ENCODE results near the gene PAXX. TPM values are rescaled to one million over a fixed set of nuclear protein-coding genes. Genes with fewer than 3 reads are reported as not detected.

The PAXX gene
- total and polyA plus RNA-seq, 9 of the 15 experiments (the other 6 are each of a cell fraction or from before 2014, with no cell fraction given) = 1.2 to 175 (median 38.5) TPM

GRCh38 chr9:136991993-136992818, at the start of gene PAXX (continued):
- TF ChIP-seq ZNF609 (CRISPR knock-in tag; IDR thresholded peaks at IDR 0.05; ENCODE audit: borderline replicate concordance) (0 out of 2 replicates have a peak, but pooled peaks have one; percentile 31), ZFX (CRISPR knock-in tag; IDR thresholded peaks at IDR 0.05) (peak; percentile 84), MXI1 (IDR thresholded peaks at IDR 0.05; ENCODE audit: low read depth, low read length) (peak; percentile 81; the same call in 1 of the 2 replicates), ILF3 (IDR thresholded peaks at IDR 0.05; ENCODE audit: borderline replicate concordance) (no peak), TARDBP (IDR thresholded peaks at IDR 0.05) (peak; percentile 86), ZNF121 (CRISPR knock-in tag; conservative IDR thresholded peaks at IDR 0.05) (no peak), GATAD2B (IDR thresholded peaks at IDR 0.05; ENCODE audit: borderline replicate concordance) (peak; percentile 89), ZC3H11A (IDR thresholded peaks at IDR 0.05; ENCODE audit: low read depth, low read length) (no peak), ZBTB9 (CRISPR knock-in tag; IDR thresholded peaks at IDR 0.05) (peak; percentile 34; the same call in 1 of the 2 replicates), RHOXF2B (CRISPR knock-in tag; conservative IDR thresholded peaks at IDR 0.05) (no peak), GABPA (tag; conservative IDR thresholded peaks at IDR 0.05; ENCODE audit: low read depth) (peak; percentile 41; the same call in 1 of the 2 replicates), MXD1 (CRISPR knock-in tag; IDR thresholded peaks at IDR 0.05; ENCODE audit: borderline replicate concordance, poor library complexity, severe bottlenecking) (peak; percentile 83), SAFB2 (IDR thresholded peaks at IDR 0.05; ENCODE audit: borderline replicate concordance, low read depth, low read length, severe bottlenecking) (no peak), STAT6 (CRISPR knock-in tag; IDR thresholded peaks at IDR 0.05) (peak; percentile 96), YY1 (IDR thresholded peaks at IDR 0.05; ENCODE audit: borderline replicate concordance in 1 of 3, control insufficient read depth in 1 of 3, extremely low read depth in 1 of 3, insufficient read depth in 3 of 3, insufficient read length in 1 of 3, insufficient replicate concordance in 2 of 3, low read depth in 1 of 3, low read length in 2 of 3) (peak in 2 of 3 experiments; percentile 83 to 88), ZC3H8 (IDR thresholded peaks at IDR 0.05) (no peak), CHD2 (IDR thresholded peaks at IDR 0.05; ENCODE audit: low read depth, low read length) (no peak), POLR2A (conservative IDR thresholded peaks at IDR 0.05) (peak; percentile 77)

All from K562 (cell line).